WTC11 (cell line): ENCODE data around the gene PGS1. TPM values are rescaled to one million over a fixed set of nuclear protein-coding genes. Genes with fewer than 3 reads are reported as not detected.

Experiments used
- ATAC-seq: fragments of 200-7000 bp; cut with Tn5 transposase; 2 replicates; pipeline ENCODE4 v1.10.0; 2021; ENCODE audit warnings: mild to moderate bottlenecking, moderate library complexity
- CTCF ChIA-PET: fragments of 300-600 bp; sonication (Branson Sonifier 250); formaldehyde crosslinking; loops from one replicate; lab custom pipeline; 2021; ENCODE audit warnings: antibody characterized with exemption; lab: Charles Lee
- POLR2A ChIA-PET: fragments of 350-600 bp; sonication (Branson Sonifier 250); formaldehyde crosslinking; loops from one replicate; lab custom pipeline; 2021; ENCODE audit warnings: antibody characterized with exemption; lab: Charles Lee
- DNase-seq: peaks from one replicate; pipeline ENCODE4 v3.0.0; 2021; ENCODE audit warnings: low spot score
- H3K27ac Mint-ChIP-seq: 2 replicates; pipeline ENCODE4 v1.8.0; 2021; ENCODE audit warnings: mixed read lengths
- H3K27me3 Mint-ChIP-seq: 2 replicates; pipeline ENCODE4 v1.8.0; 2021; ENCODE audit warnings: low read depth, mild to moderate bottlenecking, moderate library complexity, mixed read lengths
- H3K36me3 Mint-ChIP-seq: 2 replicates; pipeline ENCODE4 v1.8.0; 2021; ENCODE audit warnings: mixed read lengths
- H3K4me1 Mint-ChIP-seq: 2 replicates; pipeline ENCODE4 v1.8.0; 2022; ENCODE audit warnings: mixed read lengths
- H3K4me3 Mint-ChIP-seq: 2 replicates; pipeline ENCODE4 v1.8.0; 2021; ENCODE audit warnings: mild to moderate bottlenecking, moderate library complexity, mixed read lengths
- H3K9me3 Mint-ChIP-seq: 2 replicates; pipeline ENCODE4 v1.8.0; 2021; ENCODE audit warnings: mixed read lengths
- CBFB ChIP-seq: sonication (generic); formaldehyde crosslinking; IDR thresholded peaks from 2 replicates; pipeline ENCODE4 v1.8.1; 2022; ENCODE audit warnings: mild to moderate bottlenecking, low read depth, missing genetic modification reagents
- E2F1 ChIP-seq: sonication (generic); formaldehyde crosslinking; IDR thresholded peaks from 2 replicates; pipeline ENCODE4 v1.8.0; 2022; ENCODE audit warnings: mild to moderate bottlenecking, missing genetic modification reagents
- ELF4 ChIP-seq: sonication (generic); formaldehyde crosslinking; IDR thresholded peaks from 2 replicates; pipeline ENCODE4 v1.8.1; 2022; ENCODE audit warnings: low read depth, mild to moderate bottlenecking, moderate library complexity, missing genetic modification reagents
- ETV6 ChIP-seq: sonication (generic); formaldehyde crosslinking; IDR thresholded peaks from 2 replicates; pipeline ENCODE4 v1.8.1; 2022; ENCODE audit warnings: mild to moderate bottlenecking, missing genetic modification reagents
- MYBL2 ChIP-seq: sonication (generic); formaldehyde crosslinking; IDR thresholded peaks from 2 replicates; pipeline ENCODE4 v1.8.1; 2023; ENCODE audit warnings: mild to moderate bottlenecking, moderate library complexity, missing genetic modification reagents
- NFYB ChIP-seq: sonication (generic); formaldehyde crosslinking; conservative IDR thresholded peaks from 2 replicates; pipeline ENCODE4 v1.8.0; 2022; ENCODE audit warnings: low read depth, missing genetic modification reagents
- NR3C1 ChIP-seq: sonication (generic); formaldehyde crosslinking; conservative IDR thresholded peaks from 2 replicates; pipeline ENCODE4 v1.8.1; 2023; ENCODE audit warnings: low read depth, mild to moderate bottlenecking, missing genetic modification reagents
- PREB ChIP-seq: sonication (generic); formaldehyde crosslinking; IDR thresholded peaks from 2 replicates; pipeline ENCODE4 v1.8.1; 2022; ENCODE audit warnings: mild to moderate bottlenecking, missing genetic modification reagents, moderate library complexity, borderline replicate concordance
- PRRX2 ChIP-seq: fragments of 250-450 bp; sonication (Bioruptor Pico); IDR thresholded peaks from 2 replicates; pipeline ENCODE4 v1.8.0; 2021; ENCODE audit warnings: mild to moderate bottlenecking
- TEAD1 ChIP-seq: sonication (generic); formaldehyde crosslinking; IDR thresholded peaks from 2 replicates; pipeline ENCODE4 v1.8.0; 2022; ENCODE audit warnings: mild to moderate bottlenecking, missing genetic modification reagents
- USF1 ChIP-seq: sonication (generic); formaldehyde crosslinking; IDR thresholded peaks from 2 replicates; pipeline ENCODE4 v1.8.0; 2022; ENCODE audit warnings: mild to moderate bottlenecking, missing genetic modification reagents
- ZBTB21 ChIP-seq: sonication (generic); formaldehyde crosslinking; IDR thresholded peaks from 2 replicates; pipeline ENCODE4 v1.8.1; 2023; ENCODE audit warnings: mild to moderate bottlenecking, missing genetic modification reagents, borderline replicate concordance
- ZNF138 ChIP-seq: sonication (generic); formaldehyde crosslinking; conservative IDR thresholded peaks from 2 replicates; pipeline ENCODE4 v1.8.1; 2022; ENCODE audit warnings: mild to moderate bottlenecking, moderate library complexity, missing genetic modification reagents
- ZNF263 ChIP-seq: sonication (generic); formaldehyde crosslinking; IDR thresholded peaks from 2 replicates; pipeline ENCODE4 v1.8.1; 2022; ENCODE audit warnings: low read depth, mild to moderate bottlenecking, moderate library complexity, missing genetic modification reagents
- ZNF423 ChIP-seq: fragments of 250-450 bp; sonication (Bioruptor Pico); IDR thresholded peaks from 2 replicates; pipeline ENCODE4 v2.1.2; 2022; ENCODE audit warnings: mild to moderate bottlenecking, moderate library complexity
- ZNF425 ChIP-seq: fragments of 250-450 bp; sonication (Bioruptor Pico); conservative IDR thresholded peaks from 2 replicates; pipeline ENCODE4 v1.9.0; 2021; ENCODE audit warnings: mild to moderate bottlenecking
- ZSCAN18 ChIP-seq: fragments of 250-450 bp; sonication (Bioruptor Pico); IDR thresholded peaks from 2 replicates; pipeline ENCODE4 v2.1.2; 2022; ENCODE audit warnings: mild to moderate bottlenecking, moderate library complexity
- total RNA-seq: library from RNA; stranded (reverse); gene quantifications from 3 replicates; pipeline ENCODE4 v1.2.3, GENCODE V29; 2021

PGS1 gene
- total RNA-seq, 1 experiment from 2014 or later: 51.4 TPM

- POLR2A ChIA-PET: interaction anchor here (0.6 kb wide), 1 partner anchor 12 kb away, joined by 4 read pairs; no protein-coding TSS in a partner anchor
- no peak for TF ChIP-seq NR3C1
- TF ChIP-seq ELF4 (CRISPR knock-in tag): no peak
- TF ChIP-seq ZBTB21 (CRISPR knock-in tag): no peak
- no peak for TF ChIP-seq CBFB (CRISPR knock-in tag)
- TF ChIP-seq ZNF263 (CRISPR knock-in tag): no peak
- no peak for ATAC-seq
- no peaks in the 10 kb centered on the region for H3K27me3 Mint-ChIP-seq
- H3K4me3 Mint-ChIP-seq: no peak overlapping the region
- H3K27ac Mint-ChIP-seq: peak overlapping the region; percentile 97; the same call in 1 of the 2 replicates
- no peaks in the 10 kb centered on the region for H3K9me3 Mint-ChIP-seq
- peaks cover 85% of the 10 kb centered on the region for H3K4me1 Mint-ChIP-seq
- no peak for DNase-seq
- CTCF ChIA-PET: interaction anchor here (0.8 to 9.8 kb wide), 6 partner anchors 8 to 116 kb away, joined by 3 to 115 read pairs (median 5); partner anchors contain the start of gene PGS1
- H3K36me3 Mint-ChIP-seq: no peaks in the 10 kb centered on the region
These were observed 11.3 kb upstream of the PGS1 start for GRCh38 chr17:78367193-78367592.

GRCh38 chr17:78368348-78368747, 10.1 kb upstream of the PGS1 start:
- H3K4me3 Mint-ChIP-seq: no peak overlapping the region; the same call in 1 of the 2 replicates

More at GRCh38 chr17:78368348-78368747, 10.1 kb upstream of the PGS1 start:
- TF ChIP-seq ZNF138 (CRISPR knock-in tag) (no peak), ZNF425 (CRISPR knock-in tag) (no peak), PREB (no peak), ZNF423 (CRISPR knock-in tag) (no peak), ZSCAN18 (CRISPR knock-in tag) (no peak), E2F1 (CRISPR knock-in tag) (no peak), PRRX2 (CRISPR knock-in tag) (no peak), USF1 (CRISPR knock-in tag) (no peak), MYBL2 (no peak), ETV6 (no peak), NFYB (no peak), TEAD1 (CRISPR knock-in tag) (no peak)
- no peaks in the 10 kb centered on the region for H3K27me3 Mint-ChIP-seq
- ATAC-seq (no peak), DNase-seq (no peak)
- H3K4me1 Mint-ChIP-seq: peaks cover 88% of the 10 kb centered on the region
- POLR2A ChIA-PET: interaction anchor here (2.0 kb wide), 1 partner anchor 10 kb away, joined by 10 read pairs; no protein-coding TSS in a partner anchor
- no peaks in the 10 kb centered on the region for H3K9me3 Mint-ChIP-seq
- peak overlapping the region; percentile 94 for H3K27ac Mint-ChIP-seq
- no peaks in the 10 kb centered on the region for H3K36me3 Mint-ChIP-seq
- CTCF ChIA-PET: interaction anchor here (0.7 to 2.8 kb wide), 5 partner anchors 7 to 117 kb away, joined by 3 to 38 read pairs (median 5); no protein-coding TSS in a partner anchor
